Rectal smooth muscle tissue (tissue), 1 donor: ENCODE results near the gene MRPS23.

ENCODE experiments used
- H3K27ac ChIP-seq: one replicate; pipeline ENCODE4 v1.7.0; 2013; ENCODE audit warnings: low read depth, low read length, inconsistent platforms
- H3K27me3 ChIP-seq: one replicate; pipeline ENCODE4 v1.7.0; 2013; ENCODE audit warnings: low read length; ENCODE audit not compliant: control insufficient read depth, insufficient read depth
- H3K36me3 ChIP-seq: one replicate; pipeline ENCODE4 v1.7.0; 2013; ENCODE audit warnings: low read length; ENCODE audit not compliant: control insufficient read depth, insufficient read depth
- H3K4me1 ChIP-seq: one replicate; pipeline ENCODE4 v1.7.0; 2013; ENCODE audit warnings: low read length; ENCODE audit not compliant: control insufficient read depth, insufficient read depth
- H3K4me3 ChIP-seq: one replicate; pipeline ENCODE4 v1.7.0; 2013; ENCODE audit warnings: low read length
- H3K9ac ChIP-seq: one replicate; pipeline ENCODE4 v1.7.0; 2013; ENCODE audit warnings: low read length

MRPS23 gene

GRCh38 chr17:57849874-57850754, at the start of gene MRPS23:
TSS of gene MRPS23 (minus strand) at chr17:57850044. CDS start at chr17:57850010, 34 bp downstream.
- Histone ChIP-seq H3K27ac (peak within 1 kb of the TSS; percentile 91), H3K4me1 (peaks cover 26% of the 10 kb centered on the region), H3K27me3 (no peaks in the 10 kb centered on the region)

GRCh38 chr17:57899391-57899790, 49.5 kb upstream of the MRPS23 start:
- Histone ChIP-seq H3K9ac (no peak overlapping the region), H3K27me3 (no peaks in the 10 kb centered on the region), H3K36me3 (no peaks in the 10 kb centered on the region), H3K27ac (peak overlapping the region; percentile 92), H3K4me3 (peak overlapping the region; percentile 0), H3K4me1 (peaks cover 82% of the 10 kb centered on the region)

More at GRCh38 chr17:57849874-57850754, at the start of gene MRPS23:
- Histone ChIP-seq H3K9ac (peak within 1 kb of the TSS; percentile 76), H3K36me3 (no peaks in the 10 kb centered on the region), H3K4me3 (peak within 1 kb of the TSS; percentile 95)

GRCh38 chr17:57898487-57899311, 48.9 kb upstream of the MRPS23 start:
- no peak overlapping the region for H3K9ac ChIP-seq

GRCh38 chr17:57895382-57896060, 45.7 kb upstream of the MRPS23 start:
- H3K9ac ChIP-seq, result no peak overlapping the region
- peaks cover 86% of the 10 kb centered on the region for H3K4me1 ChIP-seq

More at GRCh38 chr17:57898487-57899311, 48.9 kb upstream of the MRPS23 start:
- Histone ChIP-seq H3K27ac (peak overlapping the region; percentile 92), H3K36me3 (no peaks in the 10 kb centered on the region), H3K4me1 (peaks cover 78% of the 10 kb centered on the region), H3K27me3 (no peaks in the 10 kb centered on the region), H3K4me3 (no peak overlapping the region)

GRCh38 chr17:57894848-57895247, 45.0 kb upstream of the MRPS23 start:
- H3K36me3 ChIP-seq, result no peaks in the 10 kb centered on the region
- H3K4me1 ChIP-seq, result peaks cover 86% of the 10 kb centered on the region
- peak overlapping the region; percentile 99 for H3K27ac ChIP-seq
- H3K9ac ChIP-seq, result no peak overlapping the region
- no peaks in the 10 kb centered on the region for H3K27me3 ChIP-seq
- H3K4me3 ChIP-seq, result no peak overlapping the region

More at GRCh38 chr17:57895382-57896060, 45.7 kb upstream of the MRPS23 start:
- Histone ChIP-seq H3K4me3 (no peak overlapping the region), H3K27ac (peak overlapping the region; percentile 99), H3K27me3 (no peaks in the 10 kb centered on the region), H3K36me3 (no peaks in the 10 kb centered on the region)

- peak overlapping the region; percentile 99 for H3K27ac ChIP-seq
- no peaks in the 10 kb centered on the region for H3K36me3 ChIP-seq
- H3K9ac ChIP-seq, result peak overlapping the region; percentile 61
- no peaks in the 10 kb centered on the region for H3K27me3 ChIP-seq
- H3K4me1 ChIP-seq, result peaks cover 86% of the 10 kb centered on the region
- peak overlapping the region; percentile 58 for H3K4me3 ChIP-seq
Measured at GRCh38 chr17:57892820-57893595, 43.2 kb upstream of the MRPS23 start.

GRCh38 chr17:57892146-57892819, 42.4 kb upstream of the MRPS23 start:
- H3K9ac ChIP-seq, result no peak overlapping the region
- peak overlapping the region; percentile 99 for H3K27ac ChIP-seq
- H3K4me3 ChIP-seq, result peak overlapping the region; percentile 58
- peaks cover 83% of the 10 kb centered on the region for H3K4me1 ChIP-seq
- H3K27me3 ChIP-seq, result no peaks in the 10 kb centered on the region
- no peaks in the 10 kb centered on the region for H3K36me3 ChIP-seq

- H3K9ac ChIP-seq, result no peak overlapping the region
- peak overlapping the region; percentile 99 for H3K27ac ChIP-seq
- peaks cover 73% of the 10 kb centered on the region for H3K4me1 ChIP-seq
- H3K4me3 ChIP-seq, result no peak overlapping the region
- H3K27me3 ChIP-seq, result no peaks in the 10 kb centered on the region
- no peaks in the 10 kb centered on the region for H3K36me3 ChIP-seq
Measured at GRCh38 chr17:57890857-57891232, 41.0 kb upstream of the MRPS23 start.

GRCh38 chr17:57889892-57890856, 40.3 kb upstream of the MRPS23 start:
- no peaks in the 10 kb centered on the region for H3K36me3 ChIP-seq
- no peak overlapping the region for H3K9ac ChIP-seq
- H3K27ac ChIP-seq, result peak overlapping the region; percentile 99
- H3K27me3 ChIP-seq, result no peaks in the 10 kb centered on the region
- H3K4me3 ChIP-seq, result no peak overlapping the region
- H3K4me1 ChIP-seq, result peaks cover 67% of the 10 kb centered on the region

- Histone ChIP-seq H3K27me3 (no peaks in the 10 kb centered on the region), H3K27ac (peak overlapping the region; percentile 99), H3K4me3 (no peak overlapping the region), H3K36me3 (no peaks in the 10 kb centered on the region), H3K4me1 (peaks cover 59% of the 10 kb centered on the region), H3K9ac (no peak overlapping the region)
Measured at GRCh38 chr17:57889252-57889651, 39.4 kb upstream of the MRPS23 start.
